SK-N-SH (cell line): ENCODE measurements around the gene RAMP1.

ENCODE experiments used
- EZH2phosphoT487 ChIP-seq: fragments of 200-600 bp; sonication (generic); IDR thresholded peaks from 2 replicates; pipeline ENCODE4 v1.6.1; 2017; ENCODE audit warnings: low read depth, mixed run types, mild to moderate bottlenecking, antibody characterized with exemption, moderate library complexity, borderline replicate concordance
- RAD21 ChIP-seq: IDR thresholded peaks from 2 replicates; pipeline ENCODE4 v1.6.1; 2012; ENCODE audit warnings: mild to moderate bottlenecking, low read length
- TAF1 ChIP-seq: IDR thresholded peaks from 2 replicates; pipeline ENCODE4 v1.6.1; 2012; ENCODE audit warnings: low read depth, mild to moderate bottlenecking, low read length, moderate library complexity, borderline replicate concordance
- TF ChIP-seq, protein P1 (sequence below): fragments of 200-600 bp; sonication (generic); IDR thresholded peaks from 2 replicates; pipeline ENCODE4 v1.6.1; 2017; ENCODE audit warnings: antibody characterized with exemption, mild to moderate bottlenecking, moderate library complexity

DNA sequence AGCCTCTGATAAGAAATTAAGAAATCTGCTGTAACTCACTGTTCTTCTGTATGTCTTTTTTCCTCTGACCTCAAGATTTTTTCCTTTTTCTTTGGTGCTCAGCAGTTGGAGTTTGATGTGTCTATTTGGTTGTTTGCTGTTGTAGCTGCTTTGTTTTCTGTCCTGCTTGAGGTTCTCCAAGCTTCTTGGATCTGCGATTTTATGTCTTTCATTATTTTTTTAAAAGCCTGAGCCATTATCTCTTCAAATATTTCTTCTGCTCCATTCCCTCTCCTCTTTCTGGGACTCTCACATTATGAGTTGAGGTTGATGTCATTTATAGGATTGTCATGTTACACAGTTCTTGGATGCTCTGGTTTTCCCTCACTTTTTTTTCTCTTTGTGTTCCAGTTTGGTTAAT lies 47.7 kb downstream of the RAMP1 start:
- TF ChIP-seq, protein P1, sequence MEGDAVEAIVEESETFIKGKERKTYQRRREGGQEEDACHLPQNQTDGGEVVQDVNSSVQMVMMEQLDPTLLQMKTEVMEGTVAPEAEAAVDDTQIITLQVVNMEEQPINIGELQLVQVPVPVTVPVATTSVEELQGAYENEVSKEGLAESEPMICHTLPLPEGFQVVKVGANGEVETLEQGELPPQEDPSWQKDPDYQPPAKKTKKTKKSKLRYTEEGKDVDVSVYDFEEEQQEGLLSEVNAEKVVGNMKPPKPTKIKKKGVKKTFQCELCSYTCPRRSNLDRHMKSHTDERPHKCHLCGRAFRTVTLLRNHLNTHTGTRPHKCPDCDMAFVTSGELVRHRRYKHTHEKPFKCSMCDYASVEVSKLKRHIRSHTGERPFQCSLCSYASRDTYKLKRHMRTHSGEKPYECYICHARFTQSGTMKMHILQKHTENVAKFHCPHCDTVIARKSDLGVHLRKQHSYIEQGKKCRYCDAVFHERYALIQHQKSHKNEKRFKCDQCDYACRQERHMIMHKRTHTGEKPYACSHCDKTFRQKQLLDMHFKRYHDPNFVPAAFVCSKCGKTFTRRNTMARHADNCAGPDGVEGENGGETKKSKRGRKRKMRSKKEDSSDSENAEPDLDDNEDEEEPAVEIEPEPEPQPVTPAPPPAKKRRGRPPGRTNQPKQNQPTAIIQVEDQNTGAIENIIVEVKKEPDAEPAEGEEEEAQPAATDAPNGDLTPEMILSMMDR = no peak
- no peak for TF ChIP-seq EZH2phosphoT487
- TF ChIP-seq RAD21 = no peak
- no peak for TF ChIP-seq TAF1
